ENCODE measurements around the gene DMC1.
"Not testable (repeated sequence)": the region's sequence is repeated elsewhere in the genome, so short reads cannot be mapped to it uniquely, and the experiment has no call there.

The DMC1 gene

DNA sequence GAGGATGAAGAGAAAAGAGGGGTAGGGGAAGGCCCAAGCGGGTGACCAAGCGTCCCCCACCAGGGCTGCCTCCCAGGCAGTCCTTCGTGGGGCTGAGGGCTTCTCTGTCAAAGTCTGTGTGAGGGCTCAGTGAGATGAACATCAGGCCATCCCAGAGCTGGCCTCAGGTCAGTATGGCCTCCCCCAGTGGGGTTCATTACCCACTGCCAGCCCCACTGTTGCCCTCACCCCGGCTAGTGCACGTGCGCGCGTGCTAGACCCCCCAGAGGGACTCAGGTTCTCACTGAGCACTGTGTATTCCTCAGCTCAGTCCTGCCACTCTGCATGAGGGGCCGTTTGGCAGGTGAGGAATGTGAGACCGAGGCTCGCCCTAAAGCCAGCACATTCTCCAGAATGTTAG lies 98.7 kb downstream of the DMC1 start:
- peak in 1 of 2 donors; percentile 53 for DNase-seq
- TF ChIP-seq, protein P1, sequence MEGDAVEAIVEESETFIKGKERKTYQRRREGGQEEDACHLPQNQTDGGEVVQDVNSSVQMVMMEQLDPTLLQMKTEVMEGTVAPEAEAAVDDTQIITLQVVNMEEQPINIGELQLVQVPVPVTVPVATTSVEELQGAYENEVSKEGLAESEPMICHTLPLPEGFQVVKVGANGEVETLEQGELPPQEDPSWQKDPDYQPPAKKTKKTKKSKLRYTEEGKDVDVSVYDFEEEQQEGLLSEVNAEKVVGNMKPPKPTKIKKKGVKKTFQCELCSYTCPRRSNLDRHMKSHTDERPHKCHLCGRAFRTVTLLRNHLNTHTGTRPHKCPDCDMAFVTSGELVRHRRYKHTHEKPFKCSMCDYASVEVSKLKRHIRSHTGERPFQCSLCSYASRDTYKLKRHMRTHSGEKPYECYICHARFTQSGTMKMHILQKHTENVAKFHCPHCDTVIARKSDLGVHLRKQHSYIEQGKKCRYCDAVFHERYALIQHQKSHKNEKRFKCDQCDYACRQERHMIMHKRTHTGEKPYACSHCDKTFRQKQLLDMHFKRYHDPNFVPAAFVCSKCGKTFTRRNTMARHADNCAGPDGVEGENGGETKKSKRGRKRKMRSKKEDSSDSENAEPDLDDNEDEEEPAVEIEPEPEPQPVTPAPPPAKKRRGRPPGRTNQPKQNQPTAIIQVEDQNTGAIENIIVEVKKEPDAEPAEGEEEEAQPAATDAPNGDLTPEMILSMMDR (IDR thresholded peaks at IDR 0.05): no peak
- intact Hi-C loops (cut with DNase I; ENCODE audit: low total_unique reads): no loop called here
- Histone ChIP-seq H3K27ac (no peak overlapping the region), H3K4me1 (peaks cover 0 to 17% (median 12%) of the 10 kb centered on the region in 4 donors), H3K36me3 (no peaks in the 10 kb centered on the region), H3K9me3 (no peaks in the 10 kb centered on the region), H3K4me3 (no peak overlapping the region), H3K27me3 (peaks cover 0 to 20% of the 10 kb centered on the region in 2 donors)

GRCh38 chr22:38470179-38470578 lies 99.8 kb downstream of the DMC1 start:
- H3K9me3 ChIP-seq; intact Hi-C loops (cut with DNase I; ENCODE audit: low total_unique reads); H3K4me3 ChIP-seq; H3K36me3 ChIP-seq; H3K27ac ChIP-seq: not testable (repeated sequence)
- peaks cover 0 to 17% (median 12%) of the 10 kb centered on the region in 4 donors for H3K4me1 ChIP-seq
- peaks cover 0 to 31% of the 10 kb centered on the region in 2 donors for H3K27me3 ChIP-seq
- peak in 1 of 2 donors; percentile 42 for DNase-seq

DNA sequence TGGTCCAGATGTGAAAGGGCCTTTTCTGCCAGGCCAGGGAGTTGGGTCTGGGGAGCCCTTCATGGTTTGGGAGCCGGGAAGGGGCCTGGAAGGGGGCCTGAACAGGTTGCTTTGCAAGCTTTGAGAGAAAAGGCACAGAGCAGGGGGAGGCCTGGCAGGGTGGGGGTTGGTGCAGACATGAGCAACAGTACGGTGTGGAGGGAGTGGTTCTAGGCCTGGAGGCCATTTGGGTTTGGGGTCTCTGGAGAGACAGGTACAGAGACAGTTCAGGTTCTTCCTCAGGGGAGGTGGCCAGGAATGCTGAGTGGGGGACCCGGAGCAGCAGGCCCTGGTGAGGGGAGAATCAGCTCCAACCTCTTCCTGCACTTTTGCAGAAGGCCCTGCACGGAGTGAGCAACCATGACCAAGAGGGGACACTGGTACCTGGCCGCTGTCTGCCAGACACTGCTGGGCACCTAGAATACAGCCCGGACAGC lies 100.6 kb downstream of the DMC1 start:
- Histone ChIP-seq H3K27me3 (peaks cover 0 to 31% of the 10 kb centered on the region in 2 donors), H3K9me3 (no peaks in the 10 kb centered on the region), H3K4me1 (peaks cover 0 to 17% (median 12%) of the 10 kb centered on the region in 4 donors), H3K27ac (no peak overlapping the region), H3K36me3 (no peaks in the 10 kb centered on the region), H3K4me3 (peak overlapping the region in 1 of 2 donors; percentile 56)
- intact Hi-C loops (cut with DNase I; ENCODE audit: low total_unique reads): no loop called here
- TF ChIP-seq, protein P1 (IDR thresholded peaks at IDR 0.05): no peak
- peak in 1 of 2 donors; percentile 39 for DNase-seq

All from tibial artery (tissue), 4 donors.